NCI-H2081 (cell line): Measurements from ENCODE around the gene LPCAT2.

Experiments
- DNase-seq, 2 experiments: peaks; one replicate each; lab custom pipeline; 2025; lab: John Stamatoyannopoulos, UW

Gene LPCAT2

GRCh38 chr16:55508941-55509931 lies at the start of gene LPCAT2:
Gene LPCAT2 (plus strand): TSS chr16:55509072. CDS start chr16:55509182, 110 bp downstream.
- peak; percentile 26 to 60 for DNase-seq

GRCh38 chr16:55462241-55462640 lies 46.6 kb upstream of the LPCAT2 start:
- no peak for DNase-seq

GRCh38 chr16:55464375-55464774 lies 44.5 kb upstream of the LPCAT2 start:
- DNase-seq, result no peak

- peak; percentile 62 to 71 for DNase-seq
Measured at GRCh38 chr16:55465077-55465896, 43.6 kb upstream of the LPCAT2 start.

GRCh38 chr16:55466209-55466608 lies 42.7 kb upstream of the LPCAT2 start:
- DNase-seq, result no peak

GRCh38 chr16:55467898-55468297 lies 41.0 kb upstream of the LPCAT2 start:
- DNase-seq, result no peak

- no peak for DNase-seq
Measured at GRCh38 chr16:55468352-55468990, 40.4 kb upstream of the LPCAT2 start.

GRCh38 chr16:55469821-55470532 lies 38.9 kb upstream of the LPCAT2 start:
- DNase-seq, result no peak

- DNase-seq, result no peak
Measured at GRCh38 chr16:55470533-55471371, 38.1 kb upstream of the LPCAT2 start.

- no peak for DNase-seq
Measured at GRCh38 chr16:55471448-55472097, 37.3 kb upstream of the LPCAT2 start.

- DNase-seq, result no peak
Measured at GRCh38 chr16:55473587-55473986, 35.3 kb upstream of the LPCAT2 start.

- no peak for DNase-seq
Measured at GRCh38 chr16:55474821-55475220, 34.1 kb upstream of the LPCAT2 start.

GRCh38 chr16:55475919-55476318 lies 33.0 kb upstream of the LPCAT2 start:
- no peak for DNase-seq

- DNase-seq, result no peak
Measured at GRCh38 chr16:55476625-55477533, 32.0 kb upstream of the LPCAT2 start.

- DNase-seq, result no peak
Measured at GRCh38 chr16:55477736-55478135, 31.1 kb upstream of the LPCAT2 start.

GRCh38 chr16:55478827-55479429 lies 29.9 kb upstream of the LPCAT2 start, which contains the start of gene MMP2:
Gene MMP2 (plus strand): TSS chr16:55479198. CDS start chr16:55479480, 282 bp downstream.
- DNase-seq, result peak; percentile 26 to 45

GRCh38 chr16:55479430-55480140 lies 29.3 kb upstream of the LPCAT2 start:
- no peak for DNase-seq

- DNase-seq, result no peak
Measured at GRCh38 chr16:55480228-55480655, 28.6 kb upstream of the LPCAT2 start.
